Effector memory CD4-positive, alpha-beta T cell (primary cell): ENCODE data around the gene CCDC57.

ENCODE experiments used
- DNase-seq, 3 donors: peaks; one replicate each; pipeline ENCODE4 v3.0.0-alpha.2; 2020
- H3K27ac ChIP-seq: 2 replicates; pipeline ENCODE4 v1.7.0; 2013; ENCODE audit warnings: mild to moderate bottlenecking, low read length, moderate library complexity; ENCODE audit not compliant: insufficient read depth, poor library complexity, severe bottlenecking
- H3K27me3 ChIP-seq: replicated peaks from 2 replicates; pipeline ENCODE4 v1.7.0; 2013; ENCODE audit warnings: mild to moderate bottlenecking, low read length; ENCODE audit not compliant: insufficient read depth, control insufficient read depth, poor library complexity, severe bottlenecking
- H3K36me3 ChIP-seq: 2 replicates; pipeline ENCODE4 v1.7.0; 2013; ENCODE audit warnings: mild to moderate bottlenecking, low read length, moderate library complexity; ENCODE audit not compliant: control insufficient read depth, insufficient read depth
- H3K4me1 ChIP-seq: 2 replicates; pipeline ENCODE4 v1.7.0; 2013; ENCODE audit warnings: low read length, mild to moderate bottlenecking; ENCODE audit not compliant: control insufficient read depth, insufficient read depth, poor library complexity, severe bottlenecking
- H3K4me3 ChIP-seq: 2 replicates; pipeline ENCODE4 v1.7.0; 2013; ENCODE audit warnings: low read length, low read depth, mild to moderate bottlenecking; ENCODE audit not compliant: insufficient read depth, poor library complexity, severe bottlenecking
- H3K9me3 ChIP-seq: 2 replicates; pipeline ENCODE4 v1.7.0; 2013; ENCODE audit warnings: mild to moderate bottlenecking, low read length, moderate library complexity; ENCODE audit not compliant: control insufficient read depth

Gene CCDC57

DNA sequence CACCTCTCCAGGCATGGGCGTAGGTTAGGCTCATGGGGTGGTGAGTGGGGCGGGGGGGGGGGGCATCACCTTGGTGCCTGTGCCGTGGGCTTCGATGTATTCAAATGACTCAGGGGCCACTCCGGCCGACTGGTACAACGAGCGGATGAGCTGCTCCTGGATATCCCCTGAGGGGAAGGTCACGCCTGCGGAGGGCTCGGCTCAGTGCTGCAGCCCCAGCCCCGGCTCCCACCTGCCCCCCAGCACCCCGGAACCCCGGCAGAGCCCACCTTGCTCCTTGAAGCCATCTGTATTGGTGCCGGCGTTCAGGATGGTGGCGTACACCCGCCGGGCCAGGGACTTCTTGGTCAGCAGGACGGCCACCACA lies 120.0 kb downstream of the CCDC57 start:
- Histone ChIP-seq H3K4me3 (no peak overlapping the region), H3K9me3 (no peaks in the 10 kb centered on the region), H3K27ac (no peak overlapping the region), H3K27me3 (no peaks in the 10 kb centered on the region), H3K4me1 (peaks cover 7% of the 10 kb centered on the region), H3K36me3 (peaks cover 73% of the 10 kb centered on the region)
- DNase-seq = no peak

DNA sequence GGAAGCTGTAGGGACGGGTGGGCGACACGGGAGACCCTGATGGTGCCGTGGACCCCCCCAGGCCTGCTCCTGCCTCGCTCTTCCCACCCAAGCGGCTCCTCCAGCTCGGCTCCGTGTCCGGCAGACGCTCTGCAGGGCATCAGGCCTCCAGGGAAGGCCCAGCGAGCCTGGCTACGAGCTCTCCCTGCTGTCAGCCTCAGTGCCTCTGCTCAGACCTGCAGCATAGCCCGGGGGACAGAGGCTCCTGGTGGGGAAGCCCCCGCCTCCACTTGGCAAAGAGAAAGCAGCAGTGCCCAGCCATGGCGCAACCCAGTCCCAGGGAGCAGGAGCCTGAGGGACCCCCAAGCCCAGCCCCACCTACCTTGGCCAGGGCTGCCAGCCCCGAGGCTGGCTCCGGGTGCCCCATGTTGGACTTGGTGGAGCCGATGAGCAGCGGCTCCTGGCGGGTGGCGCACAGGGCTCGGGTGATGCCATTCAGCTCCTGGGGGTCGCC lies 120.5 kb downstream of the CCDC57 start:
- Histone ChIP-seq H3K9me3 (no peaks in the 10 kb centered on the region), H3K4me1 (peaks cover 6% of the 10 kb centered on the region), H3K4me3 (no peak overlapping the region), H3K36me3 (peaks cover 78% of the 10 kb centered on the region), H3K27me3 (no peaks in the 10 kb centered on the region), H3K27ac (no peak overlapping the region)
- DNase-seq = no peak

DNA sequence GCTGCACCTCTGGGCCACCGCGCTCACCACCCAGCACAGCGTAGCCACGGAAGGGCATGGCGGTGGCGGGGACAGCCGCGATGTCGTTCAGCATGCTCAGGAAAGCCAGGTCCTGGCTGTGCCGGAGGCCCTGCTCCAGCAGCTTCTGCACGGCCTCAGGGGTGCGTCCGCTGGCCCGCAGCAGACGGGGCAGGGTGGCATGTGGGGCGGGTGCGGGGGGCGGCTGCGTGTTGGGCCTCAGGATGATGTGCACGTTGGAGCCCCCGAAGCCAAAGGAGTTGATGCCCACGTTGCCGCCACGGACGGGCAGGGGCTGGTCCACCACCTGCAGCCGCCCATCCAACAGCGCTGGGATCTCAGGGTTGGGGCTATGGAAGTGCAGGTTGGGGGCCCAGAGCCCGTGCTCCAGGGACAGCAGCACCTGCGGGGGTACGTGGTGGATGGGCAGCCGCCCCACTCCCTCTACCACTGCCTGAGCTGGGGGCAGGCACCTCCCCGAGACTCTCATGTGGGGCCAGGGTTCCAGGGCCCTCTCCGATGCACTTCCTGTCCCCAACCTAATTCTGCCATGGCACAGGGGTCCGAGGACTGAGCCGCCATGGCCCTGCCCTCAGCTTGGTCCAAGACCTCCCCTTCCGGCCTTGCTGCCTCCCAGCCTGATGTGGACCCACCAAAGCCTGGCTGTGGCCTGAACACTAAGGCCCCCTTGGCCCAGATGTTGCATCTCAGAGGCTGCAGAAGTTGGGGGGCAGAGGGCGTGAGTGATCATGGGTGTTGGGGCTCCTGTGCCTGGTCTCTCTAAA lies 121.2 kb downstream of the CCDC57 start:
- no peaks in the 10 kb centered on the region for H3K27me3 ChIP-seq
- no peaks in the 10 kb centered on the region for H3K4me1 ChIP-seq
- peaks cover 84% of the 10 kb centered on the region for H3K36me3 ChIP-seq
- DNase-seq = no peak
- no peaks in the 10 kb centered on the region for H3K9me3 ChIP-seq
- H3K4me3 ChIP-seq = no peak overlapping the region
- H3K27ac ChIP-seq = no peak overlapping the region

DNA sequence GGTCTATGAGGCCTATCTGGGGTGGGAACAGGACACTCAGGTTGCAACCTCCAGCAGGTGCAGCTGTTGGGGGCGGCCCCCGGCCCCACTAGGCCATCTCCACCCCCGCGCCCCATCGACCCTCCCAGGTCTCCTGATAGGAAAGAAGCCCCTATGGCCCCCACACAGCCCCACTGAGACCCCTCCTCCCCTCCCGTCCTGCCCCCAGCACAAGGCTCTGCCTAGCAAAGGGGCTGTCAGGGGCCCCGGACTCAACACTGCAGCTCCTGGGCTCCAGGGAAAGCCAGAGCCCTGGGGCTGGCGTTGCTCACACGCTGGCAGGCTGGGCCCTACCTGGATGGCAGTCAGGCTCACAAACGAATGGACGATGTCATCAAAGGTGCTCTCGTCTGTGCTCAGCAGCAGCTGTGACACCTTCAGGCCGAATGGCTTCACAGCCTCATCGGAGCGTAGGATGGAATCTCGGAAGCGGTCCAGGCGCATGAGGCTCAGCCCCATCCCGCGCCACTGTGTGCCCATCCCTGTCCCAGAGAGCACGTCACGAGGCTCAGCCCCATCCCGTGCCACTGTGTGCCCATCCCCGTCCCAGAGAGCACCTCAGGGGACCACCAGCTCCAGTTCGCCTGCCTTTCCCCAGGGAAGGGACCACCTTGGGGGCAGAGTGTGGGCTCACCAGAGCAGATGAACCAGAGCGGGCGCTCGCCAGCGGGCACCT lies 121.9 kb downstream of the CCDC57 start:
- no peak overlapping the region for H3K4me3 ChIP-seq
- H3K36me3 ChIP-seq = peaks cover 92% of the 10 kb centered on the region
- no peak for DNase-seq
- H3K27me3 ChIP-seq = no peaks in the 10 kb centered on the region
- H3K4me1 ChIP-seq = no peaks in the 10 kb centered on the region
- no peak overlapping the region for H3K27ac ChIP-seq
- no peaks in the 10 kb centered on the region for H3K9me3 ChIP-seq

DNA sequence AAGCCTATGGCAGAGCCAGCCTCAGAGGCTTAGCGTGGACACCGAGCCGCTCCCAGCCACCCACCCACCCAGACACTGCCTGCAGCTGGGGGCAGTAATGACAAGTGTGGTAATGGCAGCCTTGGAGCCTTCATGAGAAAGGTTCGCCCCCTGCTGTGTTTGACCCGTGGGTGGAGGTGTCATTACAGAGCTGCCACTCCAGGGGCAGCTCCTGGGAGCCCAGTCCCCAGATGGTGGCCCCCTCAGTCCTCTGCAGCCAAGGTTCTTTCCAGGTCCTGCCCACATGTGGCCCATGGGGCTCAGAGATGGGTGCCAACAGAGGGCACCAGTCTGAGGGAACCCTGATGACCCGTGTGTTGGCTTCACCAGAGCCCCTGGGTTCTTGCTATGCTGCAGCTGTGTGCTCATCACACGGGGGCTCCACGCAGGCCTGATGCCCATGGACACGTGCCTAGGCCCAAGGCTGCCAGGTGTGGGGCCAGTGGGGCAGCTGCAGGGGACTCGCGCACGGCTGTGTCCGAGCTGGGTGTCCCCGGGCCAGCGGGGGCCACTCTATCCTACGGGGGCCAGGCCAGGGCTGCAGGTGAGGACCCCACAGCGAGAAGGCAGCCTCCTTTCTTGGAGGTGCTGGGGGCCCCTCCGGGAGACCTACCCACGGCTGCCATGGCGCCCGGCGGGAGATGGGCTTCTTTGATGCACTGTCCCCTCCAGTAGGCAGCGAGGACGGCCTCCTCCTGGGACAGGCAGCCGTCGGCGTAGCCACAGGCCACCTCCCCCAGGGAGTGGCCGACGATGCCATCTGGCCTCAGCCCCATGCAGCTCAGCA lies 122.7 kb downstream of the CCDC57 start:
- DNase-seq = no peak
- no peak overlapping the region for H3K4me3 ChIP-seq
- peaks cover 92% of the 10 kb centered on the region for H3K36me3 ChIP-seq
- no peaks in the 10 kb centered on the region for H3K9me3 ChIP-seq
- no peaks in the 10 kb centered on the region for H3K4me1 ChIP-seq
- no peaks in the 10 kb centered on the region for H3K27me3 ChIP-seq
- H3K27ac ChIP-seq = no peak overlapping the region

DNA sequence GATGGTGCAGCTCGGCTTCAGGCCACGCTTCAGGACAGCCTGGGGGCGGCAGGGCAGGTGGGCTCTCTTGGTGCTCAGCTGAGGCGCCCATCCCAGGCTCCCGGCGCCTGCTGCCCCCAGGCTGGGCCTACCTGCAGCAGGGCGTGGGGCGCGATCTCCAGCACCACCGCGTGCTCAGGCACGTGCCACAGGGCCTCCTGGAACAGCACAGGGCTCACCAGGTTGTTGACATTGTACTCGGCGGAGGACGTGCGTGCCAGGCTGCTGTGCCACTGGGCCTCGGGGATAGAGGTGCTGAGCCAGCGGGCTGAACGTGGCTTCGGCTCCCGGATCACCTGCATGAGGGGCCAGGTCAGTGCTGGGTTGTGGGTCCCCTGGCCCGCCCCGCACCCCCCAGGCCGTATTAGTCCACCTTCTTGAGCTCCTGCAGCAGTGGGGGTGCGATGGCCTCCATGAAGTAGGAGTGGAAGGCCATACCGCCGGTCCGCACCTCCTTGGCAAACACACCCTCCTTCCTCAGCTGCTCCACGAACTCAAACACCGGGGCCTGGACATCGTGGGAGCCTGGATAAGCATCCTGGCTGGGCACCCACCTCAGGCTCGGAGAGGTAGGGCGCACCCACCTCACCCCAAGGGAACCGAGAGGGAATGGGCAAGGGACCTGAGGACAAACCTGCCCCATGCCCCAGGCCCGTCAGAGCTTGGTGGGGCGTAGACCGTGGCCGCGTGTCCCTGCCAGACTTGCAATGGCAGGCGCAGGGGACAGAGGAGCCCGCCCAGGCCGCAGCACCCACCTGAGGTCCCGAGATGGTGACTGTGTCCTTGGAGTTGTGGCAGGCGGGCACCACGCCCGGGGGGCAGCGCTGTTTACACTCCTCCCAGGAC lies 123.6 kb downstream of the CCDC57 start:
- Histone ChIP-seq H3K27ac (no peak overlapping the region), H3K27me3 (no peaks in the 10 kb centered on the region), H3K9me3 (no peaks in the 10 kb centered on the region), H3K4me3 (no peak overlapping the region), H3K36me3 (peaks cover 95% of the 10 kb centered on the region), H3K4me1 (no peaks in the 10 kb centered on the region)
- no peak for DNase-seq

DNA sequence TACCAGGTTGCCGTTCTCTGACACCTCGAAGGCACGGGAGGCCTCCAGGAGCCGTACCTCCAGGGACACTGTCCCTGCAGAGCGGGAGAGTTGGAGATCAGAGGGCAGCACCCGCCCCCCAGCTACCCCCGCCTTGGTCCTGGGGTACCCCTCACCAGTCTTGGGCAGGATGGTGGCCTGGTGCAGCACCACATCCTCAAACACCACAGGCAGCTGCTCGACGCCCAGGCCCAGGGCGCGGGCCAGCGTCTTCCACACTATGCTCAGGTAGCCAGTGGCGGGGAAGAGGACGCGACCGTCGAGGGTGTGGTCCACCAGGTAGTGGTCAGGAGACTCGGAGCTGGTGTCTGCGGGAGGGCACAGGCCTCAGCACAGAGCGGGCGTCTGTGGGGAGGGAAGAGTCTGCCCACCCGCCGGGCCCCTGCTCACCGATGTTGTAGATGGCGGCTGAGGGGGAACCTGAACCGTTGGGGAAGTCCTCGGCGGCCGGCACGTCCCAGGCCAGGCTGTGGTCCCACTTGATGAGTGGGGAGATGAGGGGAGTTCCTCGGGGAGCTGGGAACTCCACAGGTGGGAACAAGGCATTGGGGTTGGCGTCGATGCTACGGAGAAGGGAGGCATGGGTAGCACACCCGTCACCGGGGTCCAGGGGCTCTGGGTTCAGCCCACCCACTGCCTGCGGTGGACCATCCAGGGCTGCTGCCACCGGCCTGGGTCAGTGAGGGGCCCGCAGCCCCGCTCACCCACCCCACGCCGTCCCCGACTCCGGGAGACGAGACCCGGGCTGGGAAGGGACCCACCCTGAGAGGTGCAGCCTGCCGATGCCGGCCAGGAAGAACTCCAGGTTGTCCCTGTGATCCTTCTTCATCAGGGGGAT lies 124.4 kb downstream of the CCDC57 start:
- no peak overlapping the region for H3K4me3 ChIP-seq
- H3K27me3 ChIP-seq = no peaks in the 10 kb centered on the region
- H3K36me3 ChIP-seq = peaks cover 97% of the 10 kb centered on the region
- no peak for DNase-seq
- no peaks in the 10 kb centered on the region for H3K9me3 ChIP-seq
- no peak overlapping the region for H3K27ac ChIP-seq
- no peaks in the 10 kb centered on the region for H3K4me1 ChIP-seq

DNA sequence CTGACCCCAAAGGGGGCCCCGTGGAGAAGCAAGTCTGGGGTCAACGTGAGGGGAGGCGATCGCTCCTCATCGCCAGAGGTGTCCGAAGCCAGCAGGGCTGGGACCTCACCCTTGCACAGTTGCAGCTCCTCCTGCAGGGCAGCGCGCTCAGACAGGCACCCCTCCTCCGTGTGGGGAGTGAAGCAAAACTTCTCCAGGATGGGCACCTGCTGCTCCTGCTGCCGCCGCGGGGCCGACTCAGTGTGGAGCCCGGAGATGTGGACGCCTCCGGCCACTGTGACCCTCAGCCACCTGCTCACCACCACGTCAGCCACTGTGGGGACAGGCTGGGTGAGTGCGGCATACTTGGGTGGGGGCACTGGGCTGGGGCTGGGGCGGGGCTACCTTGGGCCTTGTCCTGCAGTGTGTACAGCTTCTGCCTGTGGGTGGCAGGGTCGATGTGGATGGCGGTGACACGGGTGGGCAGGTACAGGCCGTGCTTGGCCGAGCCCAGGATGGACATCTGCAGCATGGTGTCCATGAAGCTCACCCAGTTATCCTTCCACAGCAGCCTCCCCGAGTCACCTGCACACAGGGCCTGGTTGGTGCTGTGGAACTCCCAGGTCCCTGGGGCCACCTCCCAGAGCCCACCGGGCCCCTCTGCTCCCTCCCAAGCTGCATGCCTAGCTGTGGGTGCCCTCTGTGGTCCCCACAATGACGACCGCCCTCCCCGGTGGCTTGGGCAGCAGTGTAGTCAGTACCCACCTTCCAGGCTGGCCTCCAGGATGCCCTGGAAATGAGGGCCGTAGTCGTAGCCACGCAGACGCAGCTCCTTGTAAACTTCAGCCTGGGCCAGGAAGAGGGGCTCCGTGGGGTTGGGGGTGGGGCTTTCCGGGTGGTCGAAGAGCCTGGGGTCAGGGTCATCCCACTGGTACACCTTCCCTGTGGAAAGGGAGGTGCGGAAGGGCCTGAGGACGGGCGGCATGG lies 125.4 kb downstream of the CCDC57 start:
- H3K36me3 ChIP-seq = peaks cover 98% of the 10 kb centered on the region
- no peak overlapping the region for H3K4me3 ChIP-seq
- DNase-seq = no peak
- H3K27ac ChIP-seq = no peak overlapping the region
- H3K27me3 ChIP-seq = no peaks in the 10 kb centered on the region
- H3K9me3 ChIP-seq = no peaks in the 10 kb centered on the region
- H3K4me1 ChIP-seq = no peaks in the 10 kb centered on the region
